Fibroblast of pulmonary artery (primary cell): ENCODE data around the gene RNF222.
"Not testable (repeated sequence)": the region's sequence is repeated elsewhere in the genome, so short reads cannot be mapped to it uniquely, and the experiment has no call there.

Source experiments
- DNase-seq: peaks from one replicate; pipeline ENCODE4 v3.0.0-alpha.2; 2010; ENCODE audit warnings: low read depth
- H3K4me3 ChIP-seq: replicated peaks from 2 replicates; pipeline ENCODE4 v1.5.1; 2011; ENCODE audit warnings: low read depth, mild to moderate bottlenecking, control low read depth, low read length, moderate library complexity
- CTCF ChIP-seq: IDR thresholded peaks from 2 replicates; pipeline ENCODE4 v1.5.1; 2011; ENCODE audit warnings: mild to moderate bottlenecking, control low read depth, low read length, inconsistent platforms; ENCODE audit errors: missing control alignments

The RNF222 gene

GRCh38 chr17:8383143-8383822 lies 14.3 kb downstream of the RNF222 start, which contains the start of gene RPL26:
Gene RPL26, minus strand, starts transcription at chr17:8383193. Its CDS starts 883 bp downstream, at chr17:8382310.
- peak; percentile 99 for DNase-seq
- TF ChIP-seq CTCF: peak; percentile 90
- H3K4me3 ChIP-seq: peak within 1 kb of the TSS; percentile 72

- peak overlapping the region; percentile 72 for H3K4me3 ChIP-seq
- no peak for DNase-seq
- no peak for TF ChIP-seq CTCF
Observed at GRCh38 chr17:8382880-8383142, 14.8 kb downstream of the RNF222 start.

GRCh38 chr17:8382052-8382879 lies 15.4 kb downstream of the RNF222 start:
- no peak for TF ChIP-seq CTCF
- H3K4me3 ChIP-seq: peak overlapping the region; percentile 72
- no peak for DNase-seq

- no peak overlapping the region for H3K4me3 ChIP-seq
- no peak for TF ChIP-seq CTCF
- no peak for DNase-seq
Observed at GRCh38 chr17:8380049-8380448, 17.6 kb downstream of the RNF222 start.

- DNase-seq, H3K4me3 ChIP-seq: not testable (repeated sequence)
Observed at GRCh38 chr17:8378117-8378516, 19.5 kb downstream of the RNF222 start.

- TF ChIP-seq CTCF: no peak
- no peak for DNase-seq
- no peak overlapping the region for H3K4me3 ChIP-seq
Observed at GRCh38 chr17:8377422-8377821, 20.2 kb downstream of the RNF222 start.

- peak within 1 kb of the TSS; percentile 71 for H3K4me3 ChIP-seq
- peak; percentile 79 for DNase-seq
- TF ChIP-seq CTCF: peak; percentile 47
Observed at GRCh38 chr17:8376271-8377067, 21.2 kb downstream of the RNF222 start, which contains the start of gene KRABD2. Gene KRABD2, minus strand, starts transcription at chr17:8376704.
